ENCODE data around the gene ATP6V0B.

The ATP6V0B gene

DNA sequence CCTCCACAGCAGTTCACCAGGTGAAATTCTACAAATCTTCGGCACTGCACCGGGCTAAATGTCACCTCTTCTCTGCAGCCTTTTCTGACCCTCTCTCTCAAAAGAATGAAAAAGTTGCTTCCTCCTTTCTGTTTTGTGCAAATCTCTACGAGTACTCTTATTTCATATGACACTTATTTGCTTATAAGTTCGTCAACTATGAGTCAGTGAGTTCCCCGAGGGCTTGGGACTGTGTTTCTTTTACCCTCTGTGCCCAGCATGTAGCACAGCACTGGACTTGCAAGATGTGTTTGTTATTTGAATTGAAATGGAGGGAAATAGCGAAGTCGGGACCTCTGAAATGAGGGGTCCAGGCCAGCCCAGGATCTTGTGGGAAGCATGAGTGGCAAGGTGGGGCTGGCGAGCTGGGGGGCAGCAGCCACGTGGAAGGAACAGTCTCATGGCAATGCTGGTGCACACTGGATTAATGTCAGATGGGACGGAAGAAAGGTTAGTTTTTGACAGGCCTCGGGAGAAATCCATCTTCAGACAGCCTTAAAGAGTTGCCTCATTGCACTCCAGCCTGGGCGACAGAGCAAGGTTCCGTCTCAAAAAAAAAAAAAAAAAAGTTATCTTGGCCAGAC is 50.3 kb downstream of the ATP6V0B start:
- no peak for DNase-seq

DNA sequence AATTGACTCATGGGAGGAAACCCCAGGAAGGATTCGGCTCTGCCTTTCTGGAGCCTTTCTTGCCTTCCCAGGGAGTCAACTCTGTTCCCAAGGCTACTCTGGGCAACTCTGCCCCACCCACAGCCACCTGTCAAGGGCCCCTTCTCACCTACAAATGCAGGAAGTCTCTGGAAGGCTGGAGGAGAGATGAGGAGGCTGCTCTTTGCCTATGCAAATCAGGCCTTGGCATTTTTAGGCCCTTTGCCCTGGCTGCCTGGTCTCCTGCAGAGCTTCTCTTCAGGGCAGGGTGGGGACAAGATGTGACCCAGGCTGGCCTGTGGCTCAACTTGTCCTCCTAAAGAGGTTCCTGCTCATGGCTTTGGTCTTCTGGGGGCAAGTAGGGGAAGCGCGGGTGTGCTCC is 51.1 kb downstream of the ATP6V0B start:
- no peak for DNase-seq

DNA sequence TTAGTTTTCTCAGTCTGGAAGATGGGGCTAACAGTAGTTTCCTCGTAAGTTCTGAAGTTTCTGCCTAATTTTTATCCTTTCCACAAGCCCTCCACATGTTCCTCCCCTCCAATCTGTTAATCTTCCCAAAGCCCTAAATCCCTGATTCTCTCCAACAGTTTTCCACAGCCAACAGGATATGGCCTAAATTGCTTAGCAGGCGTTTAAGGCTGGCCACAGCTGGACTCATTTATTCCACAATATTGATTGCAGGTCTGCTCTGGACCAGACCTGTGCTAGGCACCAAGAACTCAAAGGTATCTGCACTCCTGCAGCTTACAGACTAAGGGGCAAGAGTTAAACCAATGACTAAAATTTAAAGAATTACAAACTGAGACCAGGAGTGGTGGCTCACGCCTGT is 52.6 kb downstream of the ATP6V0B start:
- DNase-seq = no peak

Measured in hypothalamus (tissue), 51 donors.